Left hindlimb (tissue), 1 donor: Measurements from ENCODE around the gene SNX24.
"Not testable (repeated sequence)": the region's sequence is repeated elsewhere in the genome, so short reads cannot be mapped to it uniquely, and the experiment has no call there.

ENCODE experiments used
- DNase-seq: peaks from one replicate; pipeline ENCODE4 v3.0.0-alpha.2; 2018

Gene SNX24

GRCh38 chr5:122924203-122924602 lies 78.8 kb downstream of the SNX24 start:
- no peak for DNase-seq

GRCh38 chr5:122924719-122925395 lies 79.4 kb downstream of the SNX24 start:
- no peak for DNase-seq

GRCh38 chr5:122929001-122929400 lies 83.6 kb downstream of the SNX24 start:
- no peak for DNase-seq

GRCh38 chr5:122929980-122930379 lies 84.6 kb downstream of the SNX24 start:
- DNase-seq = no peak

GRCh38 chr5:122933956-122934355 lies 88.5 kb downstream of the SNX24 start:
- DNase-seq = no peak

DNA sequence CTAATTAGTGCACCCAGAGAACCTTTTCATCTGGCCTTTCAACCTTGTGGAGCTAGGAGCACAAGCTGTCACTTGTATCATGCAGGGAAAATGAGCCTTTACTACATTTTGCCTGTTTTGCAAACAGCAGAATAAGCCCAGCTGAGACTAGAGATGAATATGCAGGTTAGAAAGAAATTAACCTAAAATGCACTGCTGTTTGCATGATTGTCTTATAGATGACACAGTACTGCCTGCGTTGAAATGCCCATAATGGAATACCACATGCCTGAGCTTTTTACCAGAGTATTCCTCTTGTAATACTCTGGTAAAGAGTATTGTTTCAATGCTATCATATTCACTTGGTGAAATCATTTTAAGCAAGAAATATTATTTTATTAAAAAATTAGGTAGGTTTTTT lies 90.7 kb downstream of the SNX24 start:
- no peak for DNase-seq

GRCh38 chr5:122937914-122938313 lies 92.5 kb downstream of the SNX24 start:
- no peak for DNase-seq

GRCh38 chr5:122940890-122941289 lies 95.5 kb downstream of the SNX24 start:
- DNase-seq = no peak

DNA sequence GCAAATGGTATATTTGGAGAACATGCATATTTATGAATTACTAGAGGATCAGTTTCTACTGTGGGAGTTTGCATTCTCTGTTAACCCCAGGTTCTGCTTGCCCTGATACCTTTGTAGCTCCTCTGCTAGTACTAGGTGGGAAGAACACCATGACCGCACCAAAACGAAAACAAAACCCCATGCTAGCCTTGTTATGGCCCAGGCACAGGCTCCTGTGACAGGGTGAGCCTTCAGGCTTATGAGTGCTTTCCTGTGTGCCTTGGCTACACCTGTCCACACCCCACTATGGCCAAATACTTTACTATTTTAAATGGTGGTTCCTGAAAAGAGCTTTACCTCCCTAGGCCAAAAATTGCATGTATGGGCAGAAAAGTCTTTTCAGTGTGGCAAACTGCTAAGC lies 96.3 kb downstream of the SNX24 start:
- no peak for DNase-seq

DNA sequence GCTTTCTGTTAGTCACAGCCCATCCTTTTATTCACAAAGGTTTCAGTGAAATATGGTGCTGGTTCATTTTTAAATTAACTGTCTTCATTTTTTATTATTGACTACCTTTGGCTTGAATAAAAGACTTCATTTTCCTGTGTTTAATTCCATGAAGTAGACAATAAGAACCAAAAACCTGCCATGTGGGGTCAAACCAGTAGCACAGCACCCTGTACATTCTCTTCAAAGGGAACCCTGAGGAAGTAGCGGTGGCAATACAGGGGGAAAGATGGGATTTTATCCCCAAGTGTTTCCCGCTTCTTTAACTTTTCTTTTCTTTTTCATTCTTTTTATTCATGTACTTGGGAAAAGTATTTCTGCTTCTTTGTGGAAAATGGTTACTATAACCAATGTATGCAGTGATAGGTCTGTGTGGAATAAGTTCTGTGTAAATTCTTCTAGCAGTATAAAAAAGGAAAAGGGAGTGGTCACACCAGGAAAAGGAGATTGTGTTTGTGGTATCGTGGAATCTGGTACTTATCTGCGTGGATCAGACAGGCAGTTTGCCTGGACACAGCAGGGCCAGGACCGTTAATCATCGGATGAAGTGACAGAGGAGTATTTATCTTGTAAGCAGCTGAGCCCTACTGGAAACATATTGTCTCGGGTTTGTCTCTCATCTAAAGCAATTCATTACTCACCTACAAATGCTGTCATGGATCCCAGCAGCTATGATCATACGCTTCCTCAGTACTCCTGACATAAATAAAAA lies 96.9 kb downstream of the SNX24 start:
- DNase-seq = no peak

DNA sequence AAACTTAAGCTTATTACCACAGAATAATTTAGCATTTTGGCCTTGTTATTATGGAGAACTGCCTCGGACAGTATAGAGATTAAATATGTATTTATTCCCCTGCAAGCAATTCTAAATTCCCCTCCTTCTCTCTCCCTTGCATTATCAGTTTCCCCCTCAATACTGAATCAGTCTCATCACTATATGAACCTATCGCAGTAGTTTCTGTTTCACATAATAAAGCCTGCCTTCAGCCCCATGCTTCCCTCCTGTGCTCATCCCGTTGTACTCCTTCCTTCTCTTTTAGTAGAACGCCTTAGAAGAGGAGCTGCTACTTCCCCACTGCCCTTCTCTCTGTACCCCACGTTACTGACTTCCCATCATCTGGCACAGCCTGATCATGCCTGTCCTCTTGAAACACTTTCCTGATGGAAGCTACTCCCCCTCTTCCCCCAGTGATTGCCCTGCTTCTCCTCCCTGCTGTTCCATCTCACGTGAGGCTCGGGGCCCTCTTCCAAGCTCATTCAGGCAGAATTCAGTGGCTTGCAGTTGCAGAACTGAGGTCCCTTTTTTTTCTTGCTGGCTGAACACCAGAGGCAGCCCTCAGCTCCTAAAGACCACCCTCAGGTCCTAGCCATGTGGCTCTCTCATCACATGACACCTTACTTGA lies 97.8 kb downstream of the SNX24 start:
- no peak for DNase-seq

DNA sequence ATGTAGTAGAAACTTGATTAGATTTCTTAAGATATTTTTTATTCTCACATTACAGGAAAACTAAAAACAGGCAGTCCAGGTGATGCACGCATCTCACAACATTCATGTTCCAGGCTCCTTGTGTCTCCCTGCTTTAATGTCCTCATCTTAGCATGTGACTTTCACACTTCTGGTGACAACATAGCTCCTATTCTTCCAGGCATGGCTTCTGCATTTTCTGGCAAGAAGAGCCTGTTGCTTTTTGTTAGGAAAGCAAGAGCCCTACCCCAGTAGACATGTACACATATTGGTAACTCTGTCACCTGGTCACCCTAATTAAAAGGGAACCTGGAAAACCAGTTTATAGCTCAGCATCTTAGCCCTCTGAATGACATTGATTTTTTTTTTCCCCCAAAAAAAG lies 98.6 kb downstream of the SNX24 start:
- DNase-seq = no peak

GRCh38 chr5:122947372-122947771 lies 102.0 kb downstream of the SNX24 start:
- DNase-seq = no peak

- no peak for DNase-seq
Measured at GRCh38 chr5:122947772-122948171, 102.4 kb downstream of the SNX24 start.

DNA sequence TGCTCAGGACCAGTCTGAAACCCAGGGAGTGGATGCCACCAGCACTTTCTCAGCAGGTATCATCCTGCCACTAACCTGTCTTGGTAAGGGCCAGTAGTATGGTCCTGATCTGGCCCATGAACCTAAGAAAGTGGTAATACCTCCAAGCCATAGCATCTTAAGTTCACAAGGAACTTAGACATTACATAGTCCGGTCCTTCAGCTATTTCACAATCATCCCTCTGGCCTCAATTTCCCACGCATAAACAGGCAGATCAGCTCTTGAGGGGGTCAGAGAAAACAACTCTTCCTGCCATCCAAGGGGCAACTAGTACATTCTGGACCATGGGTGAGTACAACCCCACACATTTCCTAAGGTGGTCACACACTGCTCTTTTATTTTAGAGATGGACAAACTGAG lies 102.9 kb downstream of the SNX24 start:
- DNase-seq = no peak

DNA sequence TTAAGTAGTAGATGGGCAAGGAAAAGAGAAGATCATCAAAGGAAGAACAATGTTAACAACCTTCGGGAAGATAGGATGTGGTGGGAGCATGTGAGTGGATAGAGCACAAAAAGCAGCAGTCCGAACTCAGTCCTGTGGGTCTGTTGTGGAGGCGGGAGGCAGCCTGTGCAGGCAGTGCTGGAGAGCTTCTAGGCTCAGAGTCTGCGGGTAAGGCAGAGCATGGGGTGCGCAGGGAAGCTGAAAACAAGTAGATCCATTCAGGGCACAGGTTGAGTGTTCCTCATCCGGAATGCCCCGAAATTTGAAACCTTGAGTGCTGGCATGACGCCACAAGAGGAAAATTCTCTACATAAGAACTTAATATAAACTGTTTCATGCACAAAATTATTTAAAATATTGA lies 106.2 kb downstream of the SNX24 start:
- no peak for DNase-seq

DNA sequence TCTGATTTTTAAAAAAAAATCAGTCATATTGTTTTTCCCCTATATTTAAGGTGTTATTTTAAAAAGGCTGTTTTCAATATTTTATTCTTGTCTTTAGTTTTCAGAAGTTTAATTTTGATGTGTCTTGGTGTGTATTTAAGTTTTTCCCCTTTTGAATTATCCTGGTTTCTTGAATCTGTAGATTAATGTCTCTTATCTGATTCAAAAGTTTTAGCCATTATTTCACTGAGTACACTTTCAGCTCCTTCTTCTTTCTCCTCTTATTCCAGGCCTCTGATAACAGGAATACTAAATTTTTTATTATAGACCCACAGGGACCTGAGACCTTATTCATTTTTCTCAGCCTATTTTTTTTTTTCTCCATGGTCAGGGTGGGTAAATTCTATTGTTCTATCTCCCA lies 109.3 kb downstream of the SNX24 start:
- DNase-seq = no peak

DNA sequence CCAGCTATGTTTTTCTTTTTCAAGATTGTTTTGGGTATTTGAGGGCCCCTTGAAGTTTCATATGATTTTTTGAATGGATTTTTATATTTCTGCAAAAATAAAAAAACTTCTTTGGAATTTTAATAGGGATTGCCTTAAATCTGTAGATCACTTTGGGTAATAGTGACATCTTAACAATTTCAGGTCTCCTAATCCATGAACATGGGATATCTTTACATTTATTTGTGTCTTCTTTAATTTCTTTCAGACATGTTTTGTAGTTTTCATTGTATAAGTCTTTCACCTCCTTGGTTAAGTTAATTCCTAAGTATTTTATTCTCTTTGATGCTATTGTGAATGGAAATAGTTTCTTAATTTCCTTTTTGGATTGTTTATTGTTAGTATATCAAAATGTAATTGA lies 112.0 kb downstream of the SNX24 start:
- no peak for DNase-seq

DNA sequence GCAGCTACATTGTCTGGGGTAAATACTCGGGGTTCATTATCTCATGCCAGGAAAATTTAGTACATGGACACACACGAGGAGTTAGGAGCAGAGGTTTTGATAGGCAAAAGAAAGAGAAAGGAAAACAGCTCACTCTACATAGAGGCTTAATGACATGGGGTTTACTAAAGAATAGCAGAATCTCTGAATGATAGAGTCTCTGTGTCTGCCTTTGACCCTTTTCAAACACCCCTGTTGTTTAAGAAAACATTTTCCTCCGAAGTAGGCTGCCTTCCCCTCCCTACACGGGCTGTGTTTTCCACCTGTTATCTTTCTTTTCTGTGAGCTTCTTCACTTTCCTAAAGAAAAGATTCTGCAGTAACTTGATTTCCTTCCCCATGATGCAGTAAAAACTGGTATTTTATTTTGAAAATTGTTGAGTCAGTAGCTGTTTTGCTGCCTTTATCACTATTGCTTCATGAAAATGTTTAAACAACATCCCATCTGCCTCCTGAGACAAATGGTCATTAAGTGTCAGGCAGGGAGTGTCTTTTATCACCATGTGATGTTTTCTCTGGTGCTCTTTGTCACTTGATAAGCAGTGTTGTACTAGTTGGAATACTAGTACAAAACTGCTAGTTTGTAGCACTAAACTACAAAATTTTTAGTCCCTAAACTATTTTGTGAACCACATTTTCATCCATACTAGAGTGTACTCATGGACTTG lies 114.5 kb downstream of the SNX24 start:
- no peak for DNase-seq

- no peak for DNase-seq
Measured at GRCh38 chr5:122963305-122963704, 117.9 kb downstream of the SNX24 start.

GRCh38 chr5:122965111-122965510 lies 119.7 kb downstream of the SNX24 start:
- DNase-seq = no peak

DNA sequence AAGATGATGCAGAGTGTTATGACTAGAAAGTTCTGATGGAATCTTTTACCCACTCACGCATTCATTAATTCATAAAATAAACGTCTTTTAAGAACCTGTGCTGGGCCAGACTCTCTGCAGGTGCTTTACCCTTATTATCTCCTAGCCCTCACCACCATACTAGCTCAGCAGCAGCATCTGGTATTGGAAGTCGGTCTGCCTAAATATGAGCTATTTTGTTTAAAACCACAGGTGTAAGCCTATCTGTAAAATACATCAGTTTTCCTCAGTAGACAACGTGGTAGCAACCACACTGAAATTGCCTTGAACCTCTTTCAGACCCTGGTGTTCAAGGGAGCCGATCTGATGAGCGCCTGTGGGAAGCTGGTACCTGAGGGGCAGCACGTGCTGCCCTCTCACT lies 121.7 kb downstream of the SNX24 start:
- DNase-seq = no peak

- DNase-seq = no peak
Measured at GRCh38 chr5:122967625-122968024, 122.2 kb downstream of the SNX24 start.

- not testable (repeated sequence) for DNase-seq
Measured at GRCh38 chr5:122968056-122968455, 122.6 kb downstream of the SNX24 start.
